HL-60/S4 treated with retinoic acid at 250 ng/mL for 4 days and 3 days (cell line): ENCODE data around the gene PRKG2.
"Not testable (repeated sequence)": the region's sequence is repeated elsewhere in the genome, so short reads cannot be mapped to it uniquely, and the experiment has no call there.

Source experiments
- in situ Hi-C: fragments of 300-500 bp; cut with MboI; formaldehyde crosslinking; loops from 2 replicates; pipeline ENCODE4 v1.7.0; 2022; ENCODE audit warnings: low sequenced_read_pairs

The PRKG2 gene, protein sequence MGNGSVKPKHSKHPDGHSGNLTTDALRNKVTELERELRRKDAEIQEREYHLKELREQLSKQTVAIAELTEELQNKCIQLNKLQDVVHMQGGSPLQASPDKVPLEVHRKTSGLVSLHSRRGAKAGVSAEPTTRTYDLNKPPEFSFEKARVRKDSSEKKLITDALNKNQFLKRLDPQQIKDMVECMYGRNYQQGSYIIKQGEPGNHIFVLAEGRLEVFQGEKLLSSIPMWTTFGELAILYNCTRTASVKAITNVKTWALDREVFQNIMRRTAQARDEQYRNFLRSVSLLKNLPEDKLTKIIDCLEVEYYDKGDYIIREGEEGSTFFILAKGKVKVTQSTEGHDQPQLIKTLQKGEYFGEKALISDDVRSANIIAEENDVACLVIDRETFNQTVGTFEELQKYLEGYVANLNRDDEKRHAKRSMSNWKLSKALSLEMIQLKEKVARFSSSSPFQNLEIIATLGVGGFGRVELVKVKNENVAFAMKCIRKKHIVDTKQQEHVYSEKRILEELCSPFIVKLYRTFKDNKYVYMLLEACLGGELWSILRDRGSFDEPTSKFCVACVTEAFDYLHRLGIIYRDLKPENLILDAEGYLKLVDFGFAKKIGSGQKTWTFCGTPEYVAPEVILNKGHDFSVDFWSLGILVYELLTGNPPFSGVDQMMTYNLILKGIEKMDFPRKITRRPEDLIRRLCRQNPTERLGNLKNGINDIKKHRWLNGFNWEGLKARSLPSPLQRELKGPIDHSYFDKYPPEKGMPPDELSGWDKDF

DNA sequence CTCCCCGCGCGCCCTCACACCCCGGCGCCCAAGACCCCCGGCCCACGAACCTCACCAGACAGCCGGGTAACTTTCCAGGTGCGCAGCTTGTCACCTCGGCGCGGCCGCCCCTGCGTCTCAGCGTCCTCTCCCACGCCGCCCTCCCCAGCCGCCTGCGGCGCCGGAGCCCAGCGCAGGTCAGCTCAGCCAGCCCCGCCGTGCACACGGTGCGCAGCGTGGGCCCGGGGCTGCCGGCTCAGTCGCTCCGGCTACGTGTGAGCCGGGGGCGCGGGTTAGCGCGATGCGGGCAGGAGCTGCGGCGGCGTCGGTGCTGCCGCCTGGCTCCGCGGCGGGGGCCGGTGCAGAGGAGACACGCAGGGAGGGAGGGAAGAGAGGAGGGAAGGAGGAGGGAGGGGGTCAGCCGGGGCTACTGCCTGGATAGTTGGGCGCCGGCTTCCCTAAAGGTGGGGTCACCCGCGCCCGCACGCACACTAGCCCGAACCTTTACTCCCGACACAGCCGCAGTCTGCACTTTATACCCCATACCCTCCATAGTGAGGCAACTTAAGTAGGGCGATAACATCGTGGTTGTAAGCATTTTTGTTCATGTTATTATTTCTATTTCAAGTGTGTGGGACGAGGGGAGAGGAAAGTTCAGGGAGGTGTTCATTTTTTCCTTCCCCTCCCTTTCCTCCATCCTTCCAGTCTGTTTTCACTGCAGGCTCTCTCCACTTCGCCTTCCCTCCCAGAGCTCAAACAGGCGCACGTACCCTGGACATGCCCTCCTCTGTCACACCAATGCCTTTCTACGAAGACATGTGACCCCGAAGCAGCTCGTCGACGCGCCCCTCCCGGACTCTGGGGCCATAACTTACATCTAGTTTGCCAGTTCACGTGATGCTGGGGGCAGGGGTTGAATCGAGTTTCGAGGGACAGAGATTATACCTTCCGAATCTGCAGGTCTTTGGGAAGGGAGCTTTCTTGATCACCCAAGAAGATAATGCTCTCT is at the start of gene PRKG2:
TSS of gene PRKG2 (minus strand) at position 342 of the 988 bp plus-strand sequence. CDS start 10,175 bp downstream, outside the sequence.
- in situ Hi-C loops: no loop called here

DNA sequence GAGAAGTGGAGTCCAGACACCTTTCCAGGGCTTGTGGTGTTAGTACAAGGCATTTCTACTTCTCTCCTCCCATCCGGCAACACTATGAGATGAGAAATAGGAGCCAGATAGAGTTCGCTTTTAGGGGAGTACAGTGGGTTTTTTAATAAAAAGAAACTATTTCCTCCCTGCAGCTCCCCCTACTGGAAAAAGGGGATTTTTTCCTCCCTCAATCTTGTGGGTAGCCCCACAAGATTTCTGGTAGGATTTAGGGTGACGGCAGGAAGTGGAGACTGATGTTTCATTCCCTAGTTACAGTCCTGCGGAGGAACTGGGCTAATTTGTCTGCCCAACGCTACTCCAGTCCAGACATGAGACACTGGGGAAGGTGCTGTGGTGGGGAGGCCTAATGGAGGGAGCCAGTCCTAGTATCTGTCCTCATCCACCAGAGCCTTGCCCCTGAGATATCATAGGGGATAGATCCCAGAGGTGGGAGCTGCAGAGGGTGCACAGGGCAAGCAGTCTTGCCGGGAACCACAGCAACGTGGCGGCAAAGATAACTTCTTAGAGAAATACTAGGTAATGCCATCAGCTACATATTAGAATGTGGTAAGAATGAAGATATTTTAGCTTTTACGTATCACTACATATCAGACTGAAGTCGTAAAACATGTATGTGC is 45.5 kb upstream of the PRKG2 start:
- in situ Hi-C loops: no loop called here

DNA sequence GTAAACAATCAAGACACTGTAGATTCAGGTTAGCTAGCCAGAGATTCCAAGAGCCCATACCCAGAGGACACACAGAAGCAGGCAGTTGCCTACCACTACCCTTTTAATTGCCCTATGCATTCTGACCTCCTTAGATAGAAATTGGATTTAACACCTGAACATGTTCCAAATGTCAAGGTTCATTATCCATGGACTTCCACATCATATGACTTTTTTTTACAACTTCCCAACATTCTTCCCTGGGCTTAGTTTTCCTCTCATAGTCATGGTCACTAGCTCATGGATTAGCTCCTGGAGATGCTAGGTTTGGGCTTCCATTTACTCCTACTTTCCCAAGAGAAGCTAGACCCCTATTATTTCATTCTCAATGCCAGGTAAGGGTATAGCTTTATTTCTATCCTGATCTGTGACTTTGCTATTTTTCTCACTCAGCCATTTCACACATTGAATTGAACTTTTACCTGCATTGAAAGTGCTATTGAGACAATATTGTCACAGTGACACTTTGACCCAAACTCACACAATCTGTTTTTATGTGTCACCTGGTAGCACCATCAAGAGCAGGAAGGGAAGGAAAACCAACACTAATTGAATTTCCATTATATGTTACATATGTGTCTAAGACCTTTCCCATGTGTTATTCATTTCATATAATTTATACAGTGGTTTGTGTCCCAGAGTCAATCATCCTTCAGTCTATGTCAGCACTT is 44.0 kb upstream of the PRKG2 start:
- in situ Hi-C loops: no loop called here

DNA sequence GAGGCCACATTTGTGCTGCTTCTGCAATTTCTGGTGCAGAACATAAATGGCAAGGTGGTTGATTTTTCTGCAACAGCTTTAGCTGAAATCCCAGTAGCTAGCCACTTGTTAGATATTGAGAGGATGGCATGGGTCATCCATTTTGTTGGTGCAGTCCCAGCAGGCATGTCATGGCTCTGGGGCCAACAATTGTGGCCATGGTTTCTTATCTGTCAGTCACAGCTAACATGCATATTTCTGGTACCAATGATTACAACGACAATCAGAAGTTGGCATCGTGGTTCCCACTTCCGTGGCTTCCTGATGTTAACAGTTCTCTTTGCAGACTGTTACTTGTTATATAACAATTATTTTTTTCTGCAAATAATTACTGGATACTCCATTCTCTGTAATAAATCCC is 42.8 kb upstream of the PRKG2 start:
- in situ Hi-C loops: no loop called here

DNA sequence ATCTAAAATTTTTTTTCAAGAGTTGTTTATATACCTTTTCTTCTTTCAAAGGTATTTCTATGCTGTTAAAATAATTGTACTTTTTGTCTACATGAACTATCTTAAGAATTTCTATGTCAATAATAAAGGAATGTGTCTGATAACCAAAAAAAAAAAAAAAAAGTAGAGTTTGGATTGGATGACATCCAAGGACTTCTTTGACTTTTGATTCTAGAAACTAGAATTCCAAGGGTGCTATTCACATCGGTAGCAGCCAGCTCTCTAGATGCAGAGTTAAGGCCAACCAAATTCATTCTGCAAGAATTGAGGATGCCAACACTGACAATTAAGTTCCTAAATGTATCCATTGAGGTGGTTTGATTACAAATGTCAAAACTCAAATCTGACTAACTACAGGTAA is 42.0 kb upstream of the PRKG2 start:
- in situ Hi-C loops: no loop called here

DNA sequence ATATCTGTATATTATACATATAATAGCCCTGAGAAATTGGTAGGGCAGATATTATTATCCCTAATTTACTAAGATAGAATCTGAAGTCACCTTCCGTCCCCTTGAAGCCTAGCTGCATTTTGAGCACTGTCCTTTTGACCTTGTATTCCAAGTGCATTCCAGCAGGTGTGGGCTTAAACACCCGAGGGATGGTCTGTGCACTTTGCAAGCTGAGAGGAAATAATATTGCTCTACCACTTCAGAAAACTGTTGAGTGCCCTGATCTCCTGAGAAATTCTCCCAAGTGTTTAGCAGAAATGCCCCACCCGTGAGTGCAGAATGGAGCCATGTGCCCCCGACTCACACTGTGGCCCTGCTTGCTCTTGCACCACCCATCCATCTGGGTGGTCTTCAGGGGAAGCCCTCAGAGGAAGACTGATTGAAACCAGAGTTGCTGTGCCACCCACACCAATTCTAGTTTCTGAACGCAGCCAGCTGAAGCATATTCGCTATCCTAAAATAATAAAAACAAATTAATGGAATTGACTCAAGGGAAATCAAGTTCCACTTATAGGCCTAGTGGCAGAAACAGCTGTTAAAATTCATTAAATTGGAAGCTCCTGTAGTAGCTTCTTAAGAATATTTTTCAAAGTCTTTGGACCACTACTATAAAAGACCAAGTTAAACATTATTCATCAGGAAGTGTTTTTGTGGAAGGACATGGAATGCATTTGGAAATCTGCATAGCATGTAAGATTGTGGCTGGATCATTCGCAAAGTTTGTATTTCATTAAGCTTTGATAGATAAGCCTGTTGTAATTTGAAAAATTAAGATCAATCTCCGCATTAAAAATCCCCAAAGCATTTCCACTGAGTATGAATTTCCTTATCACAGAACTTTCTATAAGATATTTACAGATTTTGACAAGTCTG is 41.3 kb upstream of the PRKG2 start:
- in situ Hi-C loops: no loop called here

DNA sequence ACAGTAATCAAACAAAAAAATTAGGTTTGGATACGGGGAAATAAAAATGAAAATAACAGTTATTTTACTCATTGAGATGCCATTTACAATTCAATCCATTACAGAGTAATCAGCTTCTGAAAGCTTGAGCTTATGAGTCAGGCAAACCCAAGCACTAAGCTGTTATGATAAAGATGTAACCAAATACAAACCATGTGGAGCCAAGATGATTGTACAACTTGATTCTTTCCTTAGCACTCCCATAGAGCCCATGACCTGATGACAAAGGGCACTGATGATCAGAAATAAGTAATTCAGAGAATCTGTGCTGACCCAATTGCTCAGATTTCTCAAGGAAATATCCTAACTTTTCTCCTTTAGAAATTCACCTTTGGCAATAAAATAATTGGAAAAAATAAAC is 40.5 kb upstream of the PRKG2 start:
- in situ Hi-C loops: no loop called here

DNA sequence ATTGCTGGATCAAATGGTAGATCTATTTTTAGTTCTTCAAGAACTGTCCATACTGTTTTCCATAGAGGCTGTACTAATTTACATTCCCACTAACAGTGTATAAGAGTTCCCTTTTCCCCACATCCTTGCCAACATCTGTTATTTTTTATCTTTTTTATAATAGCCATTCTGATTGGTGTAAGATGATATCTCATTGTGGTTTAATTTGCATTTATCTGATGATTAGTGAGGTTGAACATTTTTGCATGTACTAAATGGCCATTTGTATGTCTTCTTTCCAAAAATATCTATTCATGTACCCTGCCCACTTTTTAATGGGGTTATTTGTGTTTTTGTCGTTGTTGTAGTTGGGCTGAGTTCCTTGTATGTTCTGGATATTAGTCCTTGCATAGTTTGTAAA is 35.4 kb upstream of the PRKG2 start:
- in situ Hi-C loops: no loop called here

DNA sequence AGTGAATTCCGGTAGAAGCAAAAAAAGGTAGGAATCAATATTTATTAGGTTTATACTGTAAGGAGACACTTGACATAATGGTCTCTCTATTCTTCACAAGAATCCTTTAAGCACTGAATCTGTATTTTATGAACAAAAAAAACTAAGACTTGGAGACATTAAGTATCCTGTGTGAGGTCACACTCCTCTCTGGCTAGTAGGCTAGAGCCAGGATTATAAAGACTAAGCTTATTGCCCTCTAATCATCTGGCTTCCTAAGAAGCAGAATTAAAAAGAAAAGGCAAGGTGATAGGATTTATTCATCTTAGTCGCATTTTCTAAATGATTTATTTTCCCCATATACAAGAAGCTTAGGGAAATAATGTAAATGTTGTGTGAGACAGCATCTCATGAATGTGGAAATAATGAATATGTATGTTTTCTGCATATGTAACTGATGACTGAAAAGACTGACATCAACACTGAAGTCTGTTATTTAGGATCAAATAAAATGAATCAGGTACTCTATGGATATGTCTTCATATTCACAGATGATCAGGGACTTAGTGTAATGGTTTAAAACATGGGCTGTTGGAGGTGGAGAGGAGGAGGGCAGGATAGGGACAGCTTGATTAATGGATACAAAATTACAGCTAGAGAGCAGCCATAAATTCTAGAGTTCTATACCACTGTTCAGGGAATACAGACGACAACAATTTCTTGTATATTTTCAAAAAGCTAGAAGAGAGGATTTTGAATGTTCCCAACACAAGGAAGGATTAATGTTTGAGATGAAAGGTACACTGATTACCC is 30.4 kb upstream of the PRKG2 start:
- in situ Hi-C loops: no loop called here

DNA sequence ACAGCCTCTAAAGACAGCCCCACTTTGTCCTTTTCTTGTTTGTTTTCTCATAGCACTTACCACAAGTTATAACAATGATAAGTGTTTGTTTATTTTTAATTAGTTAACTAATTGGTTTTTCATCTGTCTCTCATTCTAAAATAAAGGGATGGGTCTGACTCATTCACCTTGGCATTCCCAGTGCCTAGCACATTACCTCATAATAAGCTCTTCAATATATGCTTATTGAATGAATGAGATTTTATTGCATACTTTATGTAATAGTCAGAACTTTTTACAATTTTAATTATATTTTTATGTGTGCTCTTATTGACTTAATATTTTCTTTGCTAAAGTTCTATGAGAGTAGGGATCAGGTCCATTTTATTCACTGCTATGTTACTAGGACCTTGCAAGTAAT is 22.8 kb upstream of the PRKG2 start:
- in situ Hi-C loops: no loop called here

DNA sequence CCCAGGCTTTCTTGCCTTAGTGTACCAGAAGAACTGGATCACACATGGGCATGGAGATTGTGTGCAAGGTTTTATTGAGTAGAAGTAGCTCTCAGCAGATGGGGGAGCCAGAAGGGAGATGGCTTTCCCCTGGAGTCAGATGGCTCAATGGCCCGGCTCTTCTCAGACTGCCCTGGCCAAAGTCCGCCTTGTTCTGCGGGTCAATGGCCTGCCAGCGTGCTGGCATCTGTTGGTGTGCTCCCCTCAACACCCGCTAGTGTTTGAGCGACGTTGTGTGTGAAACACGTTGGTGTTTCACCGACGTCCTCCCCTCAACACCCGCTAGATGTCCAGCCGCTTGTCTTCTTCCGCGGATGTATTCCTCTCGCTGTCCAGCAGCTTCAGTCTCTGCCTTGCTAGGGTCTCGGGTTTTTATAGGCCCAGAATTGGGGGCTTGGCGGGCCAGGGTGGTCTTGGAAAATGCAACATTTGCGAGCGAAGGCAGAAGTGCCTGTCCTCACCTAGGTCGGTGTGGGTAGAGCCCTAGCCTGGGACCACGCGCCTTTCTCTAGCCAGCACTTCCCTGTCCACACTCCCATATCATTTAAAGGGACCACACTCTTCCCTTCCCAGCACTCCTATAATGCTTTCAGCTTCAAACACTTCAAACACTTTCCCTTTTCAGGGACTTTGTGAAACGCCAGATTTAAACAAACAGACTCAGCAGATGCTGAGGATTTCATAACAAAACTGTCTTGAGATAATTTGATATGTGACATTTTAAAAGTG is 21.1 kb upstream of the PRKG2 start:
- in situ Hi-C loops: no loop called here

DNA sequence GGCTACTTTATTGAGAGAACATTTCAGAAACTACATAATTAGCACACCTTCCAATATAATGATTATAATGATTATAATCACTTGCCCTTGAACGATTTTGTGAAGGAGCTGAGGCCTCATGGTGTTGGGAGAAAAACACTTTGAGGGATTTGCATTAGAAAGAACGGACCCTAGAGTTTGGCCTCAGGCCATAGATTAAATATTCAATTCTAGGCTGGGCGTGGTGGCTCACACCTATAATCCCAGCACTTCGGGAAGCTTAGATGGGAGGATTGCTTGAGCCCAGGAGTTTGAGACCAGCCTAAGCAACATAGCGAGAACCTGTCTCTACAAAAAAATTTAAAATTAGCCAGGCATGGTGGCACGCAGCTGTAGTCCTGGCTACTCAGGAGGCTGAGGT is 12.9 kb upstream of the PRKG2 start:
- in situ Hi-C loops: no loop called here

DNA sequence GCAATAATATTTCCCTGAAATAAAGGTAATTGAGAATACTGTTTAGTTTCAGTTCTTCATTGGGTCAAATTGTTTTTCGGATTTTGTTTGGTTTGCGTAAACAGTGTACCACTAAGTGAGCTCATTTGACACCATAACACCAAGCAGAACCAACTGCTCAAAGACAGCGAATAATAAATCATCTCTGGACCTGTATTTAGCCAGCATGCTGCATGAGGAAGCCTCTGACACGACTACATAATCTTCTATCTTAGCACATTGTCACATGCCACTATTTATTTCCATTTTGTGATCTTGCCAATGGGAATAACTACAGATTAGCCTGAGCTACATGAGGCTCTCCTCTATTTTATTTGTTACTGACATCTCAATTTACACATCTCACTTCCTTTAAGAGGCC is 12.1 kb upstream of the PRKG2 start:
- in situ Hi-C loops: no loop called here

DNA sequence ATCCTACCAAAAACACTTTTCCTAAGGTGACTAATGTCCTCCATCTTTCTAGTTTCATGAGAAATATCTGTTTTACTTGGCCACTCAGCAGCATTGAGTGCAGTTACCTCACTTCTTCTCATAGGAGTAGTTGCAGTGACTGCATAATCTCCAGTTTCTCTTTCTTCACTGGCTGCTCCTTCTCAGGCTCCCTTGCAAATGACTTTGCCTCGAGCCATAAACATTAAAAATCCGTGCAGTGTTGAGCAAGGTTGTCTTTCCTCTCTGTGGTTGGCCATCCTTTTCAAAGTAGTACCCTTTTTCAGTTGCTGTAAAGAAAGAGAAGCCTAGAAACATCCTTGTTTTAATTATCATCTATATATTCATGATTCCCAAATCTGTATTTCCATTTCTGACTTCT is 10.2 kb upstream of the PRKG2 start:
- in situ Hi-C loops: no loop called here

DNA sequence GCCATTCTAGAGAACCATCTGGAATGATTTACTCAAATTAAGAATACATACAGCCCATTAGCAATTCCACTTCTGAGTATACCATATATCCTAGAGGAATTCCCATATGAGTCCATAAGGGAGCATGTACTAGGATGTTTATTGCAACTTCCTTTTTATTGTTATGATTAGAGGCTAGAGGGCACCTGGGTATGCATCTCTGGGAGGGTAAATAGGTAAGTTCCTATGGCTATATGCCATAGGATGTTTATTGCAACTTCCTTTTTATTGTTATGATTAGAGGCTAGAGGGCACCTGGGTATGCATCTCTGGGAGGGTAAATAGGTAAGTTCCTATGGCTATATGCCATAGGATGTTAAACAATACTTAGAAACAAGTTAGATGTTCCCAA is 7.1 kb upstream of the PRKG2 start:
- in situ Hi-C loops: not testable (repeated sequence)

DNA sequence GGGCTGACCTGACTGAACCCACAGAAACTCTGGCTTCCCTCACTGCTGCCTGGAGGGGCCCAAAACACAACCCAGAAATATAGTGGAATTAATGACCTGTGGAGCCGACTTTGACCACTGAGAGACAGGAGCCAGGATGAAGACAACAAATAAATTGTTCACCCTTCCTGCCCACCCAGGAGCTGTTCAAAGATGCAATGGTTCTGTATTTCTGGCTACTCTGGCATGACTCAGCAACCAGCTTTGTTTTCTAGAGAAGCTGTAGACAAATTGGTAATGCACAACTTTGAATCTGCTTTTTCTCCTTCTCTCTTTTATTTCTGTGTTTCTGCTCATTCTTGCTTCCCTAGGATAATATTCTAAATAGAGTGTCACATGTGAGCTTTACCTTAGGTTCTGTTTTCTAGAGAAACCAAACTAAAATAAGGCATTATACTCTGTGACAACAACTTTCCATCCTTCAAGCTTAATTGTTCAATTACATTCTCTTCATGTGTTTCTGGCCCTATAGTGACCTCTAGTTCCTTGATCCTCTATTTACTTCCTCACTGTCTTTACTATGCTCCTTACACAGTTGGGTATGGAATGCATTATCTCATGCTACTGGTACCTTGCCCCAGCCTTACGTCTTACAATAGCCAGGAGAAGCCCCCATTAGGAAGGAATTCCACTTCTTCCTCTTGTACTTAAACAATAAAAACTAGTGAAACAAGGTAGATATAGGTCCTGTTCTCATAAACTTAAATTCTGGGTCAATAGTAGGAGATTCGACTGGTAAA is 6.5 kb upstream of the PRKG2 start:
- in situ Hi-C loops: no loop called here

DNA sequence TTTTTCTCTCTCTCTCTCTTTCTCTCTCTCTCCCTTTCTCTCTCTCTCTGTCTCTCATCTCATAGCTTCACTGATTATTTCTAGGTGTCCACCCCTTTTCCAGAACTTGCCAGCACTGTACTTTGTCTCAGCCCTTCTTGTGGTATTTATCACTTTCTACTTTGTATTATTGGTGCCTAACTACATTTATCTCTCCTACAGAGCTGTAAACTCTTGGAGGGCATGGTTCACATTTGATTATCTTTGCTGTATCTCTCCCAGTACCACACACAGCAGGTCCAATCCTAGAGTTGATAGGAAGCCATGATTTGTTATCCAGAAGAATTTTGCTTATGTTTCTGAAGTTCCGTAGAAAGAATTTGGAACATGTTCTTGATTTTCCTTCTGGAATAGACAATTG is 5.2 kb upstream of the PRKG2 start:
- in situ Hi-C loops: no loop called here
